Stomach (tissue), 9 donors: ENCODE results near the gene TMEM131. TPM values are rescaled to one million over a fixed set of nuclear protein-coding genes. Genes with fewer than 3 reads are reported as not detected.
A peak's percentile ranks its signal among the peaks of the same experiment; 100 is the strongest.

ENCODE experiments used
- DNase-seq, 2 donors: peaks; one replicate each; pipeline versions ENCODE4 v3.0.0 to v3.0.0-alpha.2; 2013 to 2019
- H3K27ac ChIP-seq, 5 donors: fragments of 200-600 bp in 4 of 5; sonication (generic) in 4 of 5; one replicate each; pipeline ENCODE4 v1.5.1; 2013 to 2019; ENCODE audit warnings: mild to moderate bottlenecking in 1 of 5, moderate library complexity in 1 of 5
- H3K27me3 ChIP-seq, 3 donors: fragments of 200-600 bp; sonication (generic); one replicate each; pipeline ENCODE4 v1.5.1; 2017 to 2019; ENCODE audit warnings: mixed run types in 1 of 3
- H3K36me3 ChIP-seq, 4 donors: fragments of 200-600 bp; sonication (generic); 1 replicate in 3 of 4; 2 replicates in 1 of 4; pipeline ENCODE4 v1.5.1; 2016 to 2019
- H3K4me1 ChIP-seq, 4 donors: fragments of 200-600 bp; sonication (generic); one replicate each; pipeline ENCODE4 v1.5.1; 2016 to 2019
- H3K4me3 ChIP-seq, 4 donors: fragments of 200-600 bp; sonication (generic) in 3 of 4; one replicate each; pipeline ENCODE4 v1.5.1; 2016 to 2019; ENCODE audit warnings: mild to moderate bottlenecking in 1 of 4
- H3K9me3 ChIP-seq, 4 donors: fragments of 200-600 bp; sonication (generic); one replicate each; pipeline ENCODE4 v1.5.1; 2016 to 2019
- EP300 ChIP-seq: sonication (generic); formaldehyde crosslinking; IDR thresholded peaks from one replicate; pipeline ENCODE4 v1.6.1; 2017; ENCODE audit warnings: antibody characterized with exemption
- POLR2A ChIP-seq, 4 donors: fragments of 450-650 bp; IDR thresholded peaks; one replicate each; pipeline ENCODE4 v1.6.1; 2016; ENCODE audit warnings: antibody characterized with exemption in 4 of 4, control low read depth in 2 of 4, mild to moderate bottlenecking in 1 of 4, moderate library complexity in 1 of 4
- POLR2AphosphoS5 ChIP-seq, 3 donors: sonication (generic); formaldehyde crosslinking; IDR thresholded peaks; one replicate each; pipeline ENCODE4 v1.6.1; 2016; ENCODE audit warnings: antibody characterized with exemption in 3 of 3
- WGBS, 5 donors: extraction: QIAGEN DNeasy Blood & Tissue Kit in 3 of 5; methylation state at CpG; one replicate each; pipeline versions ENCODE4 v1.1.5 to v1.1.7; 2013 to 2018; 5-methylcytosine and 5-hydroxymethylcytosine counted together
- intact Hi-C: fragments of 100-400 bp; cut with DNase I; formaldehyde crosslinking; loops from one replicate; pipeline ENCODE4 v1.15.1; 2023; ENCODE audit warnings: low total_unique reads
- polyA plus RNA-seq, 3 donors: library from polyadenylated mRNA; stranded (reverse); fragments of 200-250 nt; gene quantifications; one replicate each; pipeline ENCODE4 v1.2.3, GENCODE V29; 2013
- total RNA-seq, 5 donors: library from RNA; depleted of rRNA; stranded (reverse); fragments of >200 nt; gene quantifications; one replicate each; pipeline versions ENCODE4 v1.1.0 to v1.2.3, GENCODE V29; 2014 to 2016
- TF ChIP-seq, protein P1 (sequence below), 7 experiments: fragments of 450-650 bp in 4 of 7; fragments of 200-600 bp in 3 of 7; sonication (generic) in 3 of 7; IDR thresholded peaks; one replicate each; pipeline ENCODE4 v1.5.1; 2016 to 2019; ENCODE audit warnings: antibody characterized with exemption in 7 of 7, control low read depth in 2 of 7, mild to moderate bottlenecking in 1 of 7
- donor health status: healthy with polysubstance abuse.
- donor health status: Bipolar disorder and iron deficiency.
- donor health status: healthy.

TMEM131 gene
- total and polyA plus RNA-seq, 8 donors = 4.4 to 119 (median 43.1) TPM

DNA sequence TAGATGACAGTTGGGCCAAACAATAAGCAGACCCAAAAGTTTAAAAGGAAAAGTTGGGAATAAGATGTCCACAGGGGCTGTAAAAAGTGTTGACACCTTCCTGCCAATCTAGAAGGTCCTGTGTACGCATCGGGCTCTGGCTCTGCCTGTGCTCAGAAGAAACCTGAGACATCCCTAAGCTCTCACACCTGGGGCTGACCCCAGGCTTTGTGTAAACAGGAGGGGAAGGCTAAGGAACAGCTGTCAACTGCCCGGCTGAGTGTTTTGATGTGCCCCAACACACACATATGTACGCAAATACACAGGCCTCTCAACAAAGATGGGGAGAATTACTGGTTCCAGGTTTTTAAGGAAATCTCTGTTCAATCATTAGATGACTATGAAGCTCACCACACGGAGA is 59.5 kb downstream of the TMEM131 start:
- H3K27ac ChIP-seq = peak overlapping the region in 1 of 5 donors; percentile 49
- intact Hi-C loops = no loop called here
- peak in 1 of 2 donors; percentile 51 for DNase-seq

DNA sequence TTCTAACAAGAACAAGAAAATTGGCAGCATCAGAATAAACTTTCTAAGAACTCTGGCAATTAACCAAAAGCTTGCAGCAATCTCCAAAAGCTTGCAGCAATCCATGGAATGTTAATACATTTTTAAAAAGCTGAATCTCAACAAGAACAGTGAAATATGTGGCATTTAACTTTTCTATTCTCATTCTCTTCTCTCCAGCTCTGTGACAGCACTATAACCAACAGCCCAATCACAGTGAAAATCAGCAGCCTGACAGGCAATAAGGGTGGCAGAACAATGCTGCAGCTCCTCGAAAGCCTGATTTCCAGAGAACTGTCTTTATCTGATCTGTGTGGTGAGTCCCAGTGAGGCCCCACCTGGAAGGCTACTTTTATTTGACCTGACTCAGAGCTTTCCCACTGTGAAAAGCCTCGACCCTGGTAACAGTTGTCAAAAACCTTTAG is 60.0 kb downstream of the TMEM131 start:
- TF ChIP-seq POLR2AphosphoS5 (IDR thresholded peaks at IDR 0.05) (no peak), POLR2A (IDR thresholded peaks at IDR 0.05) (no peak), EP300 (no peak)
- TF ChIP-seq, protein P1, sequence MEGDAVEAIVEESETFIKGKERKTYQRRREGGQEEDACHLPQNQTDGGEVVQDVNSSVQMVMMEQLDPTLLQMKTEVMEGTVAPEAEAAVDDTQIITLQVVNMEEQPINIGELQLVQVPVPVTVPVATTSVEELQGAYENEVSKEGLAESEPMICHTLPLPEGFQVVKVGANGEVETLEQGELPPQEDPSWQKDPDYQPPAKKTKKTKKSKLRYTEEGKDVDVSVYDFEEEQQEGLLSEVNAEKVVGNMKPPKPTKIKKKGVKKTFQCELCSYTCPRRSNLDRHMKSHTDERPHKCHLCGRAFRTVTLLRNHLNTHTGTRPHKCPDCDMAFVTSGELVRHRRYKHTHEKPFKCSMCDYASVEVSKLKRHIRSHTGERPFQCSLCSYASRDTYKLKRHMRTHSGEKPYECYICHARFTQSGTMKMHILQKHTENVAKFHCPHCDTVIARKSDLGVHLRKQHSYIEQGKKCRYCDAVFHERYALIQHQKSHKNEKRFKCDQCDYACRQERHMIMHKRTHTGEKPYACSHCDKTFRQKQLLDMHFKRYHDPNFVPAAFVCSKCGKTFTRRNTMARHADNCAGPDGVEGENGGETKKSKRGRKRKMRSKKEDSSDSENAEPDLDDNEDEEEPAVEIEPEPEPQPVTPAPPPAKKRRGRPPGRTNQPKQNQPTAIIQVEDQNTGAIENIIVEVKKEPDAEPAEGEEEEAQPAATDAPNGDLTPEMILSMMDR (IDR thresholded peaks at IDR 0.05) = no peak
- Histone ChIP-seq H3K27me3 (no peaks in the 10 kb centered on the region), H3K4me1 (peaks cover 17 to 61% (median 36%) of the 10 kb centered on the region in 4 donors), H3K36me3 (no peaks in the 10 kb centered on the region), H3K27ac (no peak overlapping the region), H3K9me3 (no peaks in the 10 kb centered on the region), H3K4me3 (no peak overlapping the region)
- DNase-seq = peak in 1 of 2 donors; percentile 37
- 7 to 17% (median 10%) methylated on average over 2 of the region's 2 CpGs for WGBS, 5 donors
- intact Hi-C loops = no loop called here

More for the DNA sequence above, 59.5 kb downstream of the TMEM131 start:
- WGBS, 5 donors = 31 to 55% (median 37%) methylated on average over 5 of the region's 5 CpGs
- no peaks in the 10 kb centered on the region for H3K27me3 ChIP-seq
- H3K9me3 ChIP-seq = no peaks in the 10 kb centered on the region
- TF ChIP-seq POLR2A (IDR thresholded peaks at IDR 0.05) (no peak), EP300 (no peak)
- no peak overlapping the region for H3K4me3 ChIP-seq
- H3K36me3 ChIP-seq = no peaks in the 10 kb centered on the region
- peaks cover 15 to 56% (median 32%) of the 10 kb centered on the region in 4 donors for H3K4me1 ChIP-seq

DNA sequence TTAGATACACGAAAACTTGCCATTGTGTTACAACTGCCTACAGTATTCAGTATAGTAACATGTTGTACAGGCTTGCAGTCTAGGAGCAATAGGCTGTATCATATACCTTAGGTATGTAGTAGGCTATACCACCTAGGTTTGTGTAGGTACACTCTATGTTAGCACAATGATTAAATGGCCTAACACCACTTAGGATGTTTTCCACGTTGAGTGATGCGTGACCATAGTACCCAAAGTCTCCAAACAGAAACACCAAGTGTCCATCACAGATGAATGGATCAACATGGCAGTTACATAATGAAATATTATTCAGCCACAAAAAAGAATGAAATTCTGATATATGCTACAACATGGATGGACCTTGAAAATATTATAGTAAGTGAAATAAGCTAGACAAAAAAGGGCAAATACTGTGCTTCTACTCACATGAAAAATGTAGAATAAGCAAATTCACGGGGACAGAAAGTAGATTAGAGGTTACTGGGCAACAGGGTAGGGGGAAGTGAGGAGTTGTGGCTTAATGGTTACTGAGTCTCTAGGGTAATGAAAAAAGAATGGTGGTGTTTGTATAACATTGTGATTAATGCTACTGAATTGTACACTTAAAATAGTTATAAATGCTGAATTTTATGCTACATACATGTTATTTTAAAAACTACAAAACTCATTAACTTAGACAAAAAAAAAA is 62.6 kb downstream of the TMEM131 start:
- no peak overlapping the region for H3K27ac ChIP-seq
- H3K36me3 ChIP-seq = no peaks in the 10 kb centered on the region
- WGBS, 5 donors = 80 to 96% (median 90%) methylated on average over 4 of the region's 4 CpGs
- no peak overlapping the region for H3K4me3 ChIP-seq
- no peaks in the 10 kb centered on the region for H3K27me3 ChIP-seq
- TF ChIP-seq POLR2A (IDR thresholded peaks at IDR 0.05) (no peak), POLR2AphosphoS5 (IDR thresholded peaks at IDR 0.05) (no peak), EP300 (no peak)
- TF ChIP-seq, protein P1 (IDR thresholded peaks at IDR 0.05) = no peak
- intact Hi-C loops = no loop called here
- no peaks in the 10 kb centered on the region for H3K9me3 ChIP-seq
- H3K4me1 ChIP-seq = peaks cover 17 to 78% (median 50%) of the 10 kb centered on the region in 4 donors
- DNase-seq = no peak

DNA sequence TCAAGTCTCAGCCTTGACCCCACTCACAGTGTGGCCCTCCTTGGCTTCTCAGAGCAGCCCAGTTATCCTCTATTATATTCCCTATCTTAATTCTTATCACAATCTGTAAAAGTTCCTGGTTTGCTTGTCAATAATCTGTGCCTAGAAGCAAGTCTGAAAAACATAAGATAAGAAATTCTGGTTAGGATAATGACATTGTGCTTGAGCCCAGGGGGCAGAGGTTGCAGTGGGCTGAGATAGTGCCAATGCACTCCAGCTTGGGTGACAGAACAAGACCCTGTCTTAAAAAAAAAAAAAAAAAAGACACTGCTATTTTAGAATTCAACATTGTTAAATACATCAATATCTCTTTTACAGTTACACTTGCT is 63.9 kb downstream of the TMEM131 start:
- Histone ChIP-seq H3K27ac (peak overlapping the region in 1 of 5 donors; percentile 28), H3K27me3 (no peaks in the 10 kb centered on the region), H3K4me3 (no peak overlapping the region), H3K9me3 (no peaks in the 10 kb centered on the region), H3K36me3 (no peaks in the 10 kb centered on the region), H3K4me1 (peaks cover 17 to 74% (median 48%) of the 10 kb centered on the region in 4 donors)
- no peak for DNase-seq
- no peak for TF ChIP-seq POLR2A (IDR thresholded peaks at IDR 0.05)
- TF ChIP-seq EP300 = no peak
- no peak for TF ChIP-seq POLR2AphosphoS5 (IDR thresholded peaks at IDR 0.05)
- intact Hi-C loops = no loop called here

DNA sequence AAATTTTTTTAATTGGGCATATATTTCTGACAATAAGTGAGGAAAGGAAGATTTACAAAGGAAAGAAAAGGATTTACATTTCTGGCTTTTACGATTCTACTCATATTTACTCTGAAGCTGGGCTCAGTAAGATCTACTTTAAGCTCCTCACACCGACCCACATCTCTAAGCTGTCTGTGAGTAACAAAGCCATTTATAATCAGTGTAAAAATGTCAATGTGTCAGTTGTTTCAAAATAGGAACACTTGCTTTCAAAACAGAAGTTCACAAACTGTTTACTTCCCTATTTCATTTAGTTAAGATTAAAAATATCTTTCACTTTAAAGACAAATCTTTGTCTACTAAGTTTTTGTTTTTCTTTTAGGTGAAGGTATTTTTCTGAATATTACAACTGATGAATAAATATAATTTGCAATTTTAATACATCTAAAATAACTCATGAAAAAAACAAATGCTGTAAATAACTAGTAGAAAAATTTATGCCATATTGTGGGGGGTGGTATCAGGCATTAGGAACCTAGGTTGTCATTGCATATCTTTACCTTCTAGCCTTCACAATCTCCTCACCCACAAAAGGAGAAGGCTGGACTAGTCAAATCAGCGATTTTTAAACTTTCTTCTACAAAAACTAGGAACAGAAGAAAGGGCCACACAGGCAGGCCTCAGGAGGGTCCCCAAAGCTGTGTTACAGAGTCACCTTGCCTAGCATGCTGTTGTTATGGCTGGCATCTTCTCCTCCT is 64.5 kb downstream of the TMEM131 start:
- H3K27me3 ChIP-seq = no peaks in the 10 kb centered on the region
- 34 to 51% (median 38%) methylated on average over 3 of the region's 3 CpGs for WGBS, 5 donors
- TF ChIP-seq POLR2A (IDR thresholded peaks at IDR 0.05) = no peak
- TF ChIP-seq POLR2AphosphoS5 (IDR thresholded peaks at IDR 0.05) = no peak
- no peak for TF ChIP-seq EP300
- TF ChIP-seq, protein P1 (IDR thresholded peaks at IDR 0.05) = no peak

More for the DNA sequence above, 64.5 kb downstream of the TMEM131 start:
- no peaks in the 10 kb centered on the region for H3K9me3 ChIP-seq
- no peak overlapping the region for H3K4me3 ChIP-seq
- DNase-seq = no peak
- peaks cover 15 to 68% (median 44%) of the 10 kb centered on the region in 4 donors for H3K4me1 ChIP-seq
- intact Hi-C loops = no loop called here
- no peaks in the 10 kb centered on the region for H3K36me3 ChIP-seq
- peak overlapping the region in 1 of 5 donors; percentile 28 for H3K27ac ChIP-seq
